HepG2 (cell line): ENCODE measurements around the gene RAD18. TPM values are rescaled to one million over a fixed set of nuclear protein-coding genes. Genes with fewer than 3 reads are reported as not detected.
A peak's percentile ranks its signal among the peaks of the same experiment; 100 is the strongest.

Source experiments
- ATAC-seq: fragments of 200-7000 bp; cut with Tn5 transposase; 3 replicates; pipeline ENCODE4 v1.9.1; 2020; ENCODE audit warnings: mild to moderate bottlenecking, moderate library complexity
- BruUV-seq: library from RNA; stranded (reverse); fragments of 400-500 nt; replicated peaks from 2 replicates; lab custom pipeline; 2021; lab: Mats Ljungman, UMichigan
- CTCF ChIA-PET: fragments of 300-600 bp; formaldehyde crosslinking; extraction: SDS; loops from one replicate; lab custom pipeline; 2021; ENCODE audit warnings: low total read pairs, inconsistent platforms, low intra/inter-chr PET ratio; lab: Yijun Ruan, JAX
- POLR2A ChIA-PET: fragments of 350-600 bp; sonication (Branson Sonifier 250); formaldehyde crosslinking; loops from one replicate; lab custom pipeline; 2020; ENCODE audit warnings: antibody characterized with exemption, inconsistent platforms; lab: Yijun Ruan, JAX
- DNase-seq: peaks from one replicate; pipeline ENCODE4 v3.0.0-alpha.2; 2015; ENCODE audit warnings: low spot score
- FAIRE-seq: peaks from 3 replicates; lab custom pipeline; 2011; peaks lifted over from hg19 to GRCh38; lab: Jason Lieb, UNC
- H2AFZ ChIP-seq: one replicate; pipeline ENCODE4 v1.6.1; 2011; ENCODE audit warnings: low read length, inconsistent platforms
- H3K27ac ChIP-seq: fragments of 300-600 bp; 3 replicates; pipeline ENCODE4 v1.8.0; 2011; ENCODE audit warnings: mixed run types, mild to moderate bottlenecking, mixed read lengths, low read length, inconsistent platforms; ENCODE audit not compliant: insufficient read depth; ENCODE audit errors: extremely low read length
- H3K27me3 ChIP-seq, 2 experiments: fragments of 200-600 bp in 1 of 2; 2 replicates in 1 of 2; 3 replicates in 1 of 2; pipeline versions ENCODE4 v1.6.0 to v1.8.0; 2011; ENCODE audit warnings: low read length in 2 of 2, mild to moderate bottlenecking in 2 of 2, moderate library complexity in 2 of 2, inconsistent platforms in 1 of 2; ENCODE audit not compliant: insufficient read depth in 2 of 2, control insufficient read depth in 1 of 2
- H3K36me3 ChIP-seq, 2 experiments: fragments of 200-600 bp in 1 of 2; replicated peaks in 1 of 2; 2 replicates in 1 of 2; 3 replicates in 1 of 2; pipeline versions ENCODE4 v1.5.1 to v1.8.0; 2011; ENCODE audit warnings: low read length in 2 of 2, inconsistent platforms in 1 of 2; ENCODE audit not compliant: insufficient read depth in 2 of 2, control insufficient read depth in 1 of 2
- H3K4me1 ChIP-seq: 2 replicates; pipeline ENCODE4 v1.5.1; 2012; ENCODE audit warnings: low read length, inconsistent platforms; ENCODE audit not compliant: insufficient read depth
- H3K4me2 ChIP-seq: 2 replicates; pipeline ENCODE4 v1.6.0; 2011; ENCODE audit warnings: low read depth, low read length, inconsistent platforms
- H3K4me3 ChIP-seq, 3 experiments: fragments of 200-600 bp in 1 of 3; sonication (generic), shearing (Covaris generic) in 1 of 3; replicated peaks in 1 of 3; 2 replicates each; pipeline ENCODE4 v1.5.1; 2011 to 2016; ENCODE audit warnings: low read length in 3 of 3, inconsistent platforms in 2 of 3, low read depth in 2 of 3, mild to moderate bottlenecking in 2 of 3, control low read depth in 1 of 3, mixed read lengths in 1 of 3; ENCODE audit not compliant: insufficient read depth in 1 of 3
- H3K79me2 ChIP-seq: one replicate; pipeline ENCODE4 v1.6.1; 2011; ENCODE audit warnings: low read length, inconsistent platforms; ENCODE audit not compliant: insufficient read depth
- H3K9ac ChIP-seq: 2 replicates; pipeline ENCODE4 v1.6.0; 2011; ENCODE audit warnings: mild to moderate bottlenecking, low read depth, low read length, inconsistent platforms; ENCODE audit not compliant: insufficient read depth
- H3K9me3 ChIP-seq: 2 replicates; pipeline ENCODE4 v1.5.1; 2012; ENCODE audit warnings: mild to moderate bottlenecking, low read length
- H4K20me1 ChIP-seq: 2 replicates; pipeline ENCODE4 v1.6.0; 2011; ENCODE audit warnings: inconsistent platforms, mild to moderate bottlenecking, low read length, moderate library complexity; ENCODE audit not compliant: insufficient read depth
- BCL6 ChIP-seq: IDR thresholded peaks from 2 replicates; pipeline ENCODE4 v1.6.1; 2016; ENCODE audit warnings: missing genetic modification reagents, missing compliant biosample characterization
- CHD2 ChIP-seq: IDR thresholded peaks from 2 replicates; pipeline ENCODE4 v1.6.1; 2011; ENCODE audit warnings: low read depth, low read length, improper control_type of control experiment
- CREM ChIP-seq, 2 experiments: sonication (generic) in 1 of 2; formaldehyde crosslinking in 1 of 2; IDR thresholded peaks; 2 replicates each; pipeline versions ENCODE4 v1.4.0 to v1.6.1; 2016 to 2020; ENCODE audit warnings: antibody characterized with exemption in 1 of 2, mild to moderate bottlenecking in 1 of 2, missing genetic modification reagents in 1 of 2
- FOXO1 ChIP-seq: sonication (generic); formaldehyde crosslinking; IDR thresholded peaks from 2 replicates; pipeline ENCODE4 v1.4.0; 2020; ENCODE audit warnings: missing genetic modification reagents
- GFI1 ChIP-seq: sonication (generic); formaldehyde crosslinking; IDR thresholded peaks from 2 replicates; pipeline ENCODE4 v1.5.0; 2020; ENCODE audit warnings: missing genetic modification reagents, mild to moderate bottlenecking, borderline replicate concordance
- HES4 ChIP-seq: sonication (generic); formaldehyde crosslinking; IDR thresholded peaks from 2 replicates; pipeline ENCODE4 v1.9.0; 2021; ENCODE audit warnings: mild to moderate bottlenecking, missing genetic modification reagents, borderline replicate concordance
- NR2C2 ChIP-seq: sonication (generic); formaldehyde crosslinking; IDR thresholded peaks from 2 replicates; pipeline ENCODE4 v1.4.0; 2020; ENCODE audit warnings: missing genetic modification reagents, mild to moderate bottlenecking, moderate library complexity, borderline replicate concordance
- NR2F1 ChIP-seq, 2 experiments: fragments of 450-650 bp in 1 of 2; formaldehyde crosslinking in 1 of 2; IDR thresholded peaks; 2 replicates each; pipeline versions ENCODE4 v1.5.0 to v1.6.1; 2016 to 2020; ENCODE audit warnings: mild to moderate bottlenecking in 1 of 2, missing compliant biosample characterization in 1 of 2, missing genetic modification reagents in 1 of 2, moderate library complexity in 1 of 2
- SALL1 ChIP-seq: sonication (generic); formaldehyde crosslinking; IDR thresholded peaks from 2 replicates; pipeline ENCODE4 v1.8.0; 2022; ENCODE audit warnings: mild to moderate bottlenecking, missing genetic modification reagents
- SMARCE1 ChIP-seq: fragments of 450-650 bp; IDR thresholded peaks from 2 replicates; pipeline ENCODE4 v1.6.1; 2017; ENCODE audit warnings: borderline replicate concordance
- SRSF1 ChIP-seq: fragments of 200-400 bp; formaldehyde crosslinking; optimal IDR thresholded peaks from 2 replicates; pipeline ENCODE3; 2017; ENCODE audit warnings: mild to moderate bottlenecking, low read depth, low read length, moderate library complexity
- TARDBP ChIP-seq: sonication (generic); formaldehyde crosslinking; IDR thresholded peaks from 2 replicates; pipeline ENCODE4 v1.8.0; 2022; ENCODE audit warnings: mild to moderate bottlenecking, missing genetic modification reagents
- ZNF34 ChIP-seq: sonication (generic); formaldehyde crosslinking; IDR thresholded peaks from 2 replicates; pipeline ENCODE4 v1.4.0; 2020; ENCODE audit warnings: mild to moderate bottlenecking, missing genetic modification reagents, borderline replicate concordance
- ZSCAN12 ChIP-seq: sonication (generic); formaldehyde crosslinking; IDR thresholded peaks from 2 replicates; pipeline ENCODE4 v1.9.0; 2021; ENCODE audit warnings: mild to moderate bottlenecking, missing genetic modification reagents
- ZSCAN31 ChIP-seq: sonication (generic); formaldehyde crosslinking; IDR thresholded peaks from 2 replicates; pipeline ENCODE4 v1.5.0; 2020; ENCODE audit warnings: low read depth, mild to moderate bottlenecking, missing genetic modification reagents
- WGBS: methylation state at CpG from one replicate; pipeline ENCODE4 v1.1.6; 2017; ENCODE audit warnings: low lambda C conversion rate; 5-methylcytosine and 5-hydroxymethylcytosine counted together
- in situ Hi-C: cut with HindIII; loops from 2 replicates; pipeline ENCODE4 v1.10.0; 2017; ENCODE audit warnings: low pct_unique_long_range_greater_than_20kb; ENCODE audit not compliant: extremely low pct_ligation_motif_present
- intact Hi-C: fragments of 100-400 bp; cut with micrococcal nuclease; formaldehyde crosslinking; loops from one replicate; pipeline ENCODE4 v1.10.0; 2022; ENCODE audit not compliant: unreplicated experiment
- polyA plus RNA-seq, 8 experiments: library from polyadenylated mRNA; depleted of rRNA in 3 of 8; stranded (reverse) in 7 of 8; unstranded in 1 of 8; fragments of >200 nt; fragmentation: Illumina TruSeq in 4 of 8; extraction: Trizol in 4 of 8; gene quantifications; 2 replicates each; pipeline versions ENCODE4 v1.2.1 to v1.2.3, GENCODE V29; 2011 to 2016; ENCODE audit warnings: low read depth in 4 of 8, missing spikeins in 1 of 8, mixed read lengths in 1 of 8; ENCODE audit not compliant: insufficient read depth in 1 of 8
- total RNA-seq, 5 experiments: library from RNA; depleted of rRNA; stranded (reverse); fragments of >200 nt; fragmentation: Illumina TruSeq; extraction: Trizol; gene quantifications; 2 replicates each; pipeline ENCODE4 v1.2.3, GENCODE V29; 2016; ENCODE audit warnings: low read depth in 1 of 5
- TF ChIP-seq, protein P1 (sequence below): sonication (generic); formaldehyde crosslinking; IDR thresholded peaks from 2 replicates; pipeline ENCODE4 v1.5.1; 2020; ENCODE audit warnings: missing genetic modification reagents, mild to moderate bottlenecking, borderline replicate concordance
- TF ChIP-seq, protein P2 (sequence below): sonication (generic); formaldehyde crosslinking; conservative IDR thresholded peaks from 2 replicates; pipeline ENCODE4 v1.4.0; 2020; ENCODE audit warnings: mild to moderate bottlenecking, missing genetic modification reagents, moderate library complexity

Gene RAD18
- total and polyA plus RNA-seq, 2 of the 13 experiments (the other 11 are each of a cell fraction or from before 2014, with no cell fraction given): 5.9 to 20.7 TPM

DNA sequence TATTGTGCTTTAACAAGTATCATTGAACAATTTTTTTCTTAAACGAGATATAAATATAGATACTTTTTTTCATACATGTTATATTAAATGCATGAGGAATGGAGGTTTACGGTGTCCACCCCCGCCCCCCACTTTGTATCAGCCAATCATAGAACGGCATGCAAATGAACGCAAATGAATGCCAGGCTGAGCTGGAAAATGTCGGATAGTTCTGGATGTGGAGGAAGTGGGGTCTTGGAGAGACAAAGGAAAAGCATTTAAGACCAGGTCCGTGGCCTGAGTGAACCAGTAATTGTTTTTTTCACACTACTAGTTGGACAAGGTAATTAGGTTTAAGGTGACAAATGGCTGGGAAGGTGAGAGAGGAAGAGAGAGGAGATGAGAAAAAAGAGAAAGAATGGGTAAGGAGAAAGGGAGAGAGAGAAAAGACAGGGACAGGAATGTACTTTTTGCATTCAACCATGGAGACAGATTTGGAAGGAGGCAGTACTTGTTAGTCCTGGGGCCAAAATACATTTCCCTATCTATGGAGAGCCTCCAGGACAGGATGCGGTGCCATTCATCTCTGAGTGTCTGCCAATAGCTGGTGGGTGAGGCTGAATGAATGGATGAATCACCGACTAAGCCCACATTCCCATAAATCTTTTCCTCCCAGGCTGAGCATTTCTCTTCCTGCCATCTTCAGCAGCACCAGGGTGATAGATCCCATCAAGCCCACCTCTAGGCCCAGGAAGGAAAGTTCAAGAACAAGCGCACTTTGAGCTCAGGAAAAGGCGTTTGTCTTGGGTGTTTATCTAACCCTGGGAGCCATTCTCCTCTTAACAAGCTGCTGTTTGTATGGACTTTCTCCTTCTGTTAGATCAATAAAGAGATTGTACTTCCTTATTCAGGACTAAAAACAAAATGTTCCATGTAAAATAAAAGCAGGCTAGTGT lies 1.4 kb upstream of the RAD18 start:
- Histone ChIP-seq H3K9me3 (no peaks in the 10 kb centered on the region), H3K4me1 (peaks cover 89% of the 10 kb centered on the region), H3K9ac (peak overlapping the region; percentile 60), H3K4me3 (peak overlapping the region; percentile 24 to 100 (median 45); a peak in 3 of 6 replicates), H3K27ac (peak overlapping the region; percentile 90), H3K27me3 (no peaks in the 10 kb centered on the region; a peak in 1 of 5 replicates), H2AFZ (peak overlapping the region; percentile 34), H4K20me1 (no peaks in the 10 kb centered on the region), H3K36me3 (no peaks in the 10 kb centered on the region), H3K79me2 (peaks cover 35% of the 10 kb centered on the region), H3K4me2 (peak overlapping the region; percentile 89)
- BruUV-seq: no TSS peak
- 50% methylated on average over 11 of the region's 11 CpGs for WGBS
- POLR2A ChIA-PET: interaction anchor here (1.0 to 1.7 kb wide), 5 partner anchors 17 to 432 kb away, joined by 3 to 13 read pairs (median 4); partner anchors contain the start of genes OXTR and THUMPD3
- in situ Hi-C loops: no loop called here
- CTCF ChIA-PET: no interaction called here
- DNase-seq (peak; percentile 83), ATAC-seq (peak; percentile 72), FAIRE-seq (peak; percentile 82)
- intact Hi-C loops: loop anchor here (10.0 kb wide), 1 partner anchor 300 kb away; no protein-coding TSS in a partner anchor
- TF ChIP-seq SMARCE1 (no peak), BCL6 (CRISPR knock-in tag) (0 out of 2 replicates have a peak, but pooled peaks have one; percentile 8), CHD2 (no peak), SRSF1 (no peak), NR2F1 (CRISPR knock-in tag; IDR thresholded peaks at IDR 0.05) (peak in 1 of 2 experiments; percentile 52; a peak in 1 of 4 replicates), ZSCAN12 (no peak), FOXO1 (peak; percentile 76; the same call in 1 of the 2 replicates), CREM (IDR thresholded peaks at IDR 0.05) (peak; percentile 66; the same call in 1 of the 2 replicates), CREM (CRISPR knock-in tag; IDR thresholded peaks at IDR 0.05) (no peak), NR2C2 (CRISPR knock-in tag) (peak; percentile 38; the same call in 1 of the 2 replicates), HES4 (CRISPR knock-in tag) (no peak), ZSCAN31 (CRISPR knock-in tag) (peak; percentile 31; the same call in 1 of the 2 replicates), SALL1 (CRISPR knock-in tag) (peak; percentile 76), TARDBP (CRISPR knock-in tag) (peak; percentile 14; the same call in 1 of the 2 replicates), GFI1 (CRISPR knock-in tag) (peak; percentile 74), ZNF34 (CRISPR knock-in tag) (0 out of 2 replicates have a peak, but pooled peaks have one; percentile 25)
- TF ChIP-seq, protein P1, sequence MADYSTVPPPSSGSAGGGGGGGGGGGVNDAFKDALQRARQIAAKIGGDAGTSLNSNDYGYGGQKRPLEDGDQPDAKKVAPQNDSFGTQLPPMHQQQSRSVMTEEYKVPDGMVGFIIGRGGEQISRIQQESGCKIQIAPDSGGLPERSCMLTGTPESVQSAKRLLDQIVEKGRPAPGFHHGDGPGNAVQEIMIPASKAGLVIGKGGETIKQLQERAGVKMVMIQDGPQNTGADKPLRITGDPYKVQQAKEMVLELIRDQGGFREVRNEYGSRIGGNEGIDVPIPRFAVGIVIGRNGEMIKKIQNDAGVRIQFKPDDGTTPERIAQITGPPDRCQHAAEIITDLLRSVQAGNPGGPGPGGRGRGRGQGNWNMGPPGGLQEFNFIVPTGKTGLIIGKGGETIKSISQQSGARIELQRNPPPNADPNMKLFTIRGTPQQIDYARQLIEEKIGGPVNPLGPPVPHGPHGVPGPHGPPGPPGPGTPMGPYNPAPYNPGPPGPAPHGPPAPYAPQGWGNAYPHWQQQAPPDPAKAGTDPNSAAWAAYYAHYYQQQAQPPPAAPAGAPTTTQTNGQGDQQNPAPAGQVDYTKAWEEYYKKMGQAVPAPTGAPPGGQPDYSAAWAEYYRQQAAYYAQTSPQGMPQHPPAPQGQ (CRISPR knock-in tag): 0 out of 2 replicates have a peak, but pooled peaks have one; percentile 50
- TF ChIP-seq, protein P2, sequence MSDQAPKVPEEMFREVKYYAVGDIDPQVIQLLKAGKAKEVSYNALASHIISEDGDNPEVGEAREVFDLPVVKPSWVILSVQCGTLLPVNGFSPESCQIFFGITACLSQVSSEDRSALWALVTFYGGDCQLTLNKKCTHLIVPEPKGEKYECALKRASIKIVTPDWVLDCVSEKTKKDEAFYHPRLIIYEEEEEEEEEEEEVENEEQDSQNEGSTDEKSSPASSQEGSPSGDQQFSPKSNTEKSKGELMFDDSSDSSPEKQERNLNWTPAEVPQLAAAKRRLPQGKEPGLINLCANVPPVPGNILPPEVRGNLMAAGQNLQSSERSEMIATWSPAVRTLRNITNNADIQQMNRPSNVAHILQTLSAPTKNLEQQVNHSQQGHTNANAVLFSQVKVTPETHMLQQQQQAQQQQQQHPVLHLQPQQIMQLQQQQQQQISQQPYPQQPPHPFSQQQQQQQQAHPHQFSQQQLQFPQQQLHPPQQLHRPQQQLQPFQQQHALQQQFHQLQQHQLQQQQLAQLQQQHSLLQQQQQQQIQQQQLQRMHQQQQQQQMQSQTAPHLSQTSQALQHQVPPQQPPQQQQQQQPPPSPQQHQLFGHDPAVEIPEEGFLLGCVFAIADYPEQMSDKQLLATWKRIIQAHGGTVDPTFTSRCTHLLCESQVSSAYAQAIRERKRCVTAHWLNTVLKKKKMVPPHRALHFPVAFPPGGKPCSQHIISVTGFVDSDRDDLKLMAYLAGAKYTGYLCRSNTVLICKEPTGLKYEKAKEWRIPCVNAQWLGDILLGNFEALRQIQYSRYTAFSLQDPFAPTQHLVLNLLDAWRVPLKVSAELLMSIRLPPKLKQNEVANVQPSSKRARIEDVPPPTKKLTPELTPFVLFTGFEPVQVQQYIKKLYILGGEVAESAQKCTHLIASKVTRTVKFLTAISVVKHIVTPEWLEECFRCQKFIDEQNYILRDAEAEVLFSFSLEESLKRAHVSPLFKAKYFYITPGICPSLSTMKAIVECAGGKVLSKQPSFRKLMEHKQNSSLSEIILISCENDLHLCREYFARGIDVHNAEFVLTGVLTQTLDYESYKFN (CRISPR knock-in tag): peak; percentile 98
